A673 (cell line): ENCODE measurements around the gene DPYD.

ENCODE experiments used
- EZH2 ChIP-seq: fragments of 200-600 bp; sonication (generic); IDR thresholded peaks from 2 replicates; pipeline ENCODE4 v1.6.1; 2017; ENCODE audit warnings: borderline replicate concordance, low read depth, mild to moderate bottlenecking, mixed read lengths, antibody characterized with exemption, low read length; ENCODE audit not compliant: poor library complexity, severe bottlenecking
- TF ChIP-seq, protein P1 (sequence below): fragments of 300-800, 200-600 bp; sonication (generic); conservative IDR thresholded peaks from 2 replicates; pipeline ENCODE4 v1.5.1; 2017; ENCODE audit warnings: low read depth, mild to moderate bottlenecking, antibody characterized with exemption, low read length, moderate library complexity, mixed read lengths

GRCh38 chr1:97457446-97458089 lies 463.3 kb downstream of the DPYD start:
- TF ChIP-seq, protein P1, sequence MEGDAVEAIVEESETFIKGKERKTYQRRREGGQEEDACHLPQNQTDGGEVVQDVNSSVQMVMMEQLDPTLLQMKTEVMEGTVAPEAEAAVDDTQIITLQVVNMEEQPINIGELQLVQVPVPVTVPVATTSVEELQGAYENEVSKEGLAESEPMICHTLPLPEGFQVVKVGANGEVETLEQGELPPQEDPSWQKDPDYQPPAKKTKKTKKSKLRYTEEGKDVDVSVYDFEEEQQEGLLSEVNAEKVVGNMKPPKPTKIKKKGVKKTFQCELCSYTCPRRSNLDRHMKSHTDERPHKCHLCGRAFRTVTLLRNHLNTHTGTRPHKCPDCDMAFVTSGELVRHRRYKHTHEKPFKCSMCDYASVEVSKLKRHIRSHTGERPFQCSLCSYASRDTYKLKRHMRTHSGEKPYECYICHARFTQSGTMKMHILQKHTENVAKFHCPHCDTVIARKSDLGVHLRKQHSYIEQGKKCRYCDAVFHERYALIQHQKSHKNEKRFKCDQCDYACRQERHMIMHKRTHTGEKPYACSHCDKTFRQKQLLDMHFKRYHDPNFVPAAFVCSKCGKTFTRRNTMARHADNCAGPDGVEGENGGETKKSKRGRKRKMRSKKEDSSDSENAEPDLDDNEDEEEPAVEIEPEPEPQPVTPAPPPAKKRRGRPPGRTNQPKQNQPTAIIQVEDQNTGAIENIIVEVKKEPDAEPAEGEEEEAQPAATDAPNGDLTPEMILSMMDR: no peak
- no peak for TF ChIP-seq EZH2
